Heart left ventricle (tissue), 13 donors: ENCODE measurements around the gene INO80E.

Experiments
- CTCF ChIP-seq, 12 donors: fragments of 200-600 bp; sonication (generic) in 4 of 12; IDR thresholded peaks; one replicate each; pipeline versions ENCODE4 v1.5.0 to v1.8.0; 2018 to 2022; ENCODE audit warnings: antibody characterized with exemption in 12 of 12, mild to moderate bottlenecking in 5 of 12
- POLR2A ChIP-seq, 2 donors: fragments of 450-650 bp; IDR thresholded peaks; one replicate each; pipeline ENCODE4 v1.6.1; 2017; ENCODE audit warnings: antibody characterized with exemption in 2 of 2, mild to moderate bottlenecking in 2 of 2, moderate library complexity in 2 of 2
- donor health status: ischemic (EF 13 %, LVEDD 7.1; RV severe dilation, severe dysfunction).
- donor health status: DM: no; HTN: yes; CAD: no.
- donor health status: DM: no; HTN: no; CAD: no.
- donor health status: ischemic (EF 25% LVEDD 6.9; RV normal size, moderate dysfunction).
- donor health status: ischemic (EF 25% LVEDD 5.7; RV mildly dilated, moderate dysfunction).
- donor health status: ischemic (EF 35%, LVEDD 5.7; RV mildly dilated, moderate dysfunction).
- donor health status: nonischemic (EF 11% LVEDD 7.7; RV severe dilation, severe dysfunction).
- donor health status: DM: yes; HTN: yes; CAD: no.
- donor health status: PGD.
- donor health status: ischemic (EF 29% LVEDD 5.4; RV normal size, mild dysfunction).
- donor health status: nonischemic (EF 23%, LVEDD 6.1; RV moderate dilation, normal function).

DNA sequence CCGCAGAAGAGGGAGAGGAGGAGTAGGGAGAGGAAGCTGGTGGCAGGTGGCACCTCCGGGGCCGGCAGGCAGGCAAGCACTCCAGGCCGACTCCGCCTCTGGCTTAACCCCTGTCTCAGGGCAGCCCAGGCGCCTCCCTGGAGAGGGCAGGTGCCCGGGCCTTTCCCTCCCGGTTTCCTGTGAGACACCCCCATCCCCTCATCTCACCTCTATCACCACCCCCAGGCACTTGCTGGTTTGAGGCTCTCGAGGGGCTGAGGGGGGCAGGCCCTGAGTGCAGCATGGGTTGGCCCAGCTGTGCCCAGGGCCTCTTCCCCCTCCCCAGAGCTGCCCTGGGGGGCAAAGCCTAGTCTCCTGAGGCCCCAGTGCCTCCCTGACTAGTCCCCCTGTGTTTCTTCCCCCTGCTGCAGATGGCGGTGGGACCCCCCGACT lies 8.8 kb downstream of the INO80E start:
- TF ChIP-seq CTCF (IDR thresholded peaks at IDR 0.05): no peak
- no peak for TF ChIP-seq POLR2A (IDR thresholded peaks at IDR 0.05)
